Gastrocnemius medialis (tissue), 4 donors: Measurements from ENCODE around the gene MAP1LC3A.

Experiments
- CTCF ChIP-seq, 5 experiments: fragments of 450-650 bp in 3 of 5; fragments of 200-600 bp in 2 of 5; sonication (generic) in 2 of 5; IDR thresholded peaks in 4 of 5; conservative IDR thresholded peaks in 1 of 5; 1 replicate in 4 of 5; 2 replicates in 1 of 5; pipeline ENCODE4 v1.5.1; 2016 to 2019; ENCODE audit warnings: antibody characterized with exemption in 5 of 5, mild to moderate bottlenecking in 3 of 5, moderate library complexity in 3 of 5
- POLR2A ChIP-seq, 2 donors: fragments of 450-650 bp; IDR thresholded peaks; one replicate each; pipeline ENCODE4 v1.6.1; 2017; ENCODE audit warnings: antibody characterized with exemption in 2 of 2, mild to moderate bottlenecking in 2 of 2, moderate library complexity in 2 of 2

- no peak for TF ChIP-seq CTCF (IDR thresholded peaks at IDR 0.05 in 4 of 5, conservative IDR thresholded peaks at IDR 0.05 in 1 of 5)
- TF ChIP-seq POLR2A (IDR thresholded peaks at IDR 0.05) = no peak
Measured at GRCh38 chr20:34560614-34561013, 2.1 kb downstream of the MAP1LC3A start.
